NCI-H2107 treated with DMSO at 0.1 percent for 48 hours (cell line): Measurements from ENCODE around the gene PRKAA1.

ENCODE experiments used
- DNase-seq: peaks from one replicate; lab custom pipeline; 2025; ENCODE audit not compliant: unreplicated experiment; lab: John Stamatoyannopoulos, UW

The PRKAA1 gene

GRCh38 chr5:40798012-40798800 lies at the start of gene PRKAA1:
PRKAA1 (minus strand) TSS chr5:40798374; CDS start chr5:40798189, 185 bp downstream.
- peak; percentile 86 for DNase-seq

GRCh38 chr5:40847525-40847924 lies 49.4 kb upstream of the PRKAA1 start:
- DNase-seq: no peak

GRCh38 chr5:40846371-40846770 lies 48.2 kb upstream of the PRKAA1 start:
- DNase-seq: no peak

GRCh38 chr5:40844565-40844964 lies 46.4 kb upstream of the PRKAA1 start:
- DNase-seq: no peak

GRCh38 chr5:40842351-40842750 lies 44.2 kb upstream of the PRKAA1 start:
- no peak for DNase-seq

- no peak for DNase-seq
Measured at GRCh38 chr5:40841068-40841805, 43.1 kb upstream of the PRKAA1 start, which contains the start of gene CARD6. CARD6 (plus strand) TSS chr5:40841367; CDS start chr5:40841383, 16 bp downstream.

- DNase-seq: no peak
Measured at GRCh38 chr5:40838086-40838485, 39.9 kb upstream of the PRKAA1 start.

- peak; percentile 93 for DNase-seq
Measured at GRCh38 chr5:40834849-40835787, 36.9 kb upstream of the PRKAA1 start, which contains the start of gene RPL37. RPL37 (minus strand) TSS chr5:40835222; CDS start chr5:40835185, 37 bp downstream.

- no peak for DNase-seq
Measured at GRCh38 chr5:40834391-40834848, 36.2 kb upstream of the PRKAA1 start.

- DNase-seq: no peak
Measured at GRCh38 chr5:40833712-40834229, 35.6 kb upstream of the PRKAA1 start.

- DNase-seq: no peak
Measured at GRCh38 chr5:40832345-40832744, 34.2 kb upstream of the PRKAA1 start.

GRCh38 chr5:40831346-40832210 lies 33.4 kb upstream of the PRKAA1 start:
- DNase-seq: no peak

GRCh38 chr5:40829748-40830533 lies 31.8 kb upstream of the PRKAA1 start:
- DNase-seq: no peak

- no peak for DNase-seq
Measured at GRCh38 chr5:40828690-40829661, 30.8 kb upstream of the PRKAA1 start.

GRCh38 chr5:40828021-40828631 lies 30.0 kb upstream of the PRKAA1 start:
- no peak for DNase-seq

GRCh38 chr5:40827188-40827977 lies 29.2 kb upstream of the PRKAA1 start:
- no peak for DNase-seq
